HL-60/S4 (cell line): ENCODE results near the gene RGL3.
"Not testable (repeated sequence)": the region's sequence is repeated elsewhere in the genome, so short reads cannot be mapped to it uniquely, and the experiment has no call there.

Experiments
- in situ Hi-C: fragments of 300-500 bp; cut with MboI; formaldehyde crosslinking; loops from 2 replicates; pipeline ENCODE4 v1.14.3; 2022; ENCODE audit warnings: low sequenced_read_pairs

Gene RGL3

GRCh38 chr19:11450570-11451326, 31.6 kb upstream of the RGL3 start:
- in situ Hi-C loops: no loop called here

- in situ Hi-C loops: loop anchor here (10.0 kb wide), 1 partner anchor 154 kb away; the partner anchor contains the start of gene TSPAN16
These were observed 29.9 kb upstream of the RGL3 start for GRCh38 chr19:11448923-11449554.

GRCh38 chr19:11448410-11448809, 29.3 kb upstream of the RGL3 start:
- in situ Hi-C loops: loop anchor here (10.0 kb wide), 1 partner anchor 154 kb away; the partner anchor contains the start of gene TSPAN16

GRCh38 chr19:11447347-11448262, 28.5 kb upstream of the RGL3 start:
- in situ Hi-C loops: loop anchor here (10.0 kb wide), 1 partner anchor 153 kb away; the partner anchor contains the start of gene TSPAN16

- in situ Hi-C loops: loop anchor here (10.0 kb wide), 1 partner anchor 152 kb away; the partner anchor contains the start of gene TSPAN16
These were observed 27.7 kb upstream of the RGL3 start for GRCh38 chr19:11446652-11447301.

- in situ Hi-C loops: loop anchor here (10.0 kb wide), 1 partner anchor 151 kb away; the partner anchor contains the start of gene TSPAN16
These were observed 27.1 kb upstream of the RGL3 start for GRCh38 chr19:11446271-11446651.

GRCh38 chr19:11445141-11445540, 26.0 kb upstream of the RGL3 start:
- in situ Hi-C loops: loop anchor here (10.0 kb wide), 1 partner anchor 150 kb away; the partner anchor contains the start of gene TSPAN16

GRCh38 chr19:11444059-11444458, 24.9 kb upstream of the RGL3 start:
- in situ Hi-C loops: loop anchor here (10.0 kb wide), 1 partner anchor 149 kb away; the partner anchor contains the start of gene TSPAN16

GRCh38 chr19:11437955-11438354, 18.8 kb upstream of the RGL3 start:
- in situ Hi-C loops: no loop called here

GRCh38 chr19:11435833-11436313, 16.8 kb upstream of the RGL3 start:
- in situ Hi-C loops: no loop called here

- in situ Hi-C loops: no loop called here
These were observed 16.1 kb upstream of the RGL3 start, which contains the start of the genes ODAD3 and PRKCSH for GRCh38 chr19:11435057-11435832. Gene ODAD3, minus strand, starts transcription at chr19:11435121. Its CDS starts 105 bp downstream, at chr19:11435016. Gene PRKCSH, plus strand, starts transcription at chr19:11435635. Its CDS starts 483 bp downstream, at chr19:11436118.

GRCh38 chr19:11434703-11435056, 15.6 kb upstream of the RGL3 start:
- in situ Hi-C loops: no loop called here

- in situ Hi-C loops: not testable (repeated sequence)
These were observed 14.4 kb upstream of the RGL3 start for GRCh38 chr19:11433526-11433925.

GRCh38 chr19:11426656-11427055, 7.5 kb upstream of the RGL3 start:
- in situ Hi-C loops: no loop called here

GRCh38 chr19:11425719-11426457, 6.8 kb upstream of the RGL3 start:
- in situ Hi-C loops: no loop called here

- in situ Hi-C loops: no loop called here
These were observed 4.7 kb upstream of the RGL3 start for GRCh38 chr19:11423791-11424181.

- in situ Hi-C loops: no loop called here
These were observed 4.2 kb upstream of the RGL3 start for GRCh38 chr19:11423164-11423790.
